Uterus (tissue), 4 donors: Measurements from ENCODE around the gene TNPO2. TPM values are rescaled to one million over a fixed set of nuclear protein-coding genes. Genes with fewer than 3 reads are reported as not detected.

Experiments used
- DNase-seq, 2 donors: peaks; one replicate each; pipeline ENCODE4 v3.0.0-alpha.2; 2019 to 2020
- H3K27ac ChIP-seq, 2 donors: fragments of 200-600 bp; sonication (generic); 1 replicate in 1 of 2; 2 replicates in 1 of 2; pipeline ENCODE4 v1.5.1; 2016 to 2018
- H3K27me3 ChIP-seq, 2 donors: fragments of 200-600 bp; sonication (generic); one replicate each; pipeline ENCODE4 v1.5.1; 2018 to 2019; ENCODE audit warnings: control low read depth in 1 of 2
- H3K36me3 ChIP-seq, 2 donors: fragments of 200-600 bp; sonication (generic); one replicate each; pipeline ENCODE4 v1.5.1; 2019; ENCODE audit warnings: control low read depth in 1 of 2
- H3K4me1 ChIP-seq, 2 donors: fragments of 200-600 bp; sonication (generic); one replicate each; pipeline ENCODE4 v1.5.1; 2018 to 2019; ENCODE audit warnings: control low read depth in 1 of 2
- H3K4me3 ChIP-seq, 2 donors: fragments of 200-600 bp; sonication (generic); 1 replicate in 1 of 2; 2 replicates in 1 of 2; pipeline ENCODE4 v1.5.1; 2018 to 2019; ENCODE audit warnings: mild to moderate bottlenecking in 1 of 2
- H3K9me3 ChIP-seq, 2 donors: fragments of 200-600 bp; sonication (generic); one replicate each; pipeline ENCODE4 v1.5.1; 2019; ENCODE audit warnings: control low read depth in 1 of 2
- CTCF ChIP-seq, 4 experiments: fragments of 200-600 bp in 2 of 4; fragments of 450-650 bp in 2 of 4; sonication (generic) in 2 of 4; IDR thresholded peaks; one replicate each; pipeline ENCODE4 v1.5.1; 2016 to 2019; ENCODE audit warnings: antibody characterized with exemption in 4 of 4, mild to moderate bottlenecking in 2 of 4, moderate library complexity in 1 of 4
- POLR2A ChIP-seq, 2 donors: fragments of 450-650 bp; IDR thresholded peaks; one replicate each; pipeline ENCODE4 v1.6.1; 2016; ENCODE audit warnings: antibody characterized with exemption in 2 of 2, mild to moderate bottlenecking in 1 of 2, moderate library complexity in 1 of 2
- intact Hi-C: fragments of 100-400 bp; cut with DNase I; formaldehyde crosslinking; loops from one replicate; pipeline ENCODE4 v1.15.1; 2023; ENCODE audit warnings: low total_unique reads
- total RNA-seq, 4 donors: library from RNA; depleted of rRNA in 3 of 4; stranded (reverse); fragments of >200 nt in 3 of 4; gene quantifications; one replicate each; pipeline versions ENCODE4 v1.1.0 to v1.2.4, GENCODE V29; 2014 to 2023
- donor health status: DM: yes; HTN: yes; CAD: no.

Gene TNPO2
- total RNA-seq, 4 donors from 2014 or later: 29.7 to 92.9 (median 71.2) TPM

GRCh38 chr19:12696366-12697335 is 27.1 kb downstream of the TNPO2 start, which contains the start of gene FBXW9:
Gene FBXW9 (minus strand): TSS chr19:12696631. CDS start chr19:12696581, 50 bp downstream.
- peak; percentile 97 for DNase-seq
- intact Hi-C loops: no loop called here
- Histone ChIP-seq H3K36me3 (no peaks in the 10 kb centered on the region), H3K27ac (peak within 1 kb of the TSS; percentile 81 to 89), H3K27me3 (no peaks in the 10 kb centered on the region), H3K4me1 (peaks cover 0 to 7% of the 10 kb centered on the region in 2 donors), H3K4me3 (peak within 1 kb of the TSS; percentile 78 to 79), H3K9me3 (no peaks in the 10 kb centered on the region)
- TF ChIP-seq CTCF (IDR thresholded peaks at IDR 0.05) (peak in 1 of 4 experiments; percentile 27), POLR2A (IDR thresholded peaks at IDR 0.05) (peak in 1 of 2 donors; percentile 48)

DNA sequence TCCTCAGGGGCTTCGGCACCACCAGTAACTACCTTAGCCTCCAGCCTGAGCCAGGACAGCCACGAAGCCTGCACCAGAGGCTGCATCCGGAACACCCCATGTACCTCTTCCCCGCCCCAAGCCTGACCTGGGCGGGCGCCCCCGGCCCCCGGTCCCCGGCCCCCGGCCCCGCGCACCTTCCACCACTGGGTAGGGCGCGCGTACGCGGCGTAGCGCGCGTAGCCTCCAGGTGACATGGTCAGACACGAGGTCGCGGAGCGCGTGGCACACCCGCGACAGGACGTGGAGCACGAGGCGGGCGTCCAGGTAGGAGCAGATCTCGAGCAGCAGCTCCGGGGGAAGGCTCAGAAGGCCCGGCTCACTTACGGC is 27.8 kb downstream of the TNPO2 start:
- TF ChIP-seq POLR2A (IDR thresholded peaks at IDR 0.05): no peak
- no peak for TF ChIP-seq CTCF (IDR thresholded peaks at IDR 0.05)
- H3K4me3 ChIP-seq: peak overlapping the region; percentile 78 to 79
- intact Hi-C loops: no loop called here
- H3K27me3 ChIP-seq: no peaks in the 10 kb centered on the region
- peaks cover 0 to 7% of the 10 kb centered on the region in 2 donors for H3K4me1 ChIP-seq
- no peaks in the 10 kb centered on the region for H3K9me3 ChIP-seq
- H3K27ac ChIP-seq: peak overlapping the region in 1 of 2 donors; percentile 89
- no peaks in the 10 kb centered on the region for H3K36me3 ChIP-seq
- no peak for DNase-seq

- Histone ChIP-seq H3K27me3 (no peaks in the 10 kb centered on the region), H3K9me3 (no peaks in the 10 kb centered on the region), H3K4me1 (peaks cover 0 to 7% of the 10 kb centered on the region in 2 donors), H3K36me3 (no peaks in the 10 kb centered on the region), H3K4me3 (peak overlapping the region in 1 of 2 donors; percentile 79), H3K27ac (no peak overlapping the region)
- no peak for DNase-seq
- intact Hi-C loops: no loop called here
- no peak for TF ChIP-seq CTCF (IDR thresholded peaks at IDR 0.05)
- no peak for TF ChIP-seq POLR2A (IDR thresholded peaks at IDR 0.05)
These were observed 28.2 kb downstream of the TNPO2 start for GRCh38 chr19:12695514-12695913.

- TF ChIP-seq POLR2A (IDR thresholded peaks at IDR 0.05) (no peak), CTCF (IDR thresholded peaks at IDR 0.05) (no peak)
- Histone ChIP-seq H3K27me3 (no peaks in the 10 kb centered on the region), H3K4me1 (peaks cover 0 to 7% of the 10 kb centered on the region in 2 donors), H3K27ac (no peak overlapping the region), H3K4me3 (no peak overlapping the region), H3K9me3 (no peaks in the 10 kb centered on the region), H3K36me3 (no peaks in the 10 kb centered on the region)
- no peak for DNase-seq
- intact Hi-C loops: no loop called here
These were observed 28.6 kb downstream of the TNPO2 start for GRCh38 chr19:12695096-12695495.

GRCh38 chr19:12694641-12695040 is 29.1 kb downstream of the TNPO2 start:
- DNase-seq: no peak

More at GRCh38 chr19:12694641-12695040, 29.1 kb downstream of the TNPO2 start:
- Histone ChIP-seq H3K27ac (no peak overlapping the region), H3K4me1 (peaks cover 0 to 7% of the 10 kb centered on the region in 2 donors), H3K27me3 (no peaks in the 10 kb centered on the region), H3K9me3 (no peaks in the 10 kb centered on the region), H3K36me3 (no peaks in the 10 kb centered on the region), H3K4me3 (no peak overlapping the region)
- intact Hi-C loops: no loop called here
- no peak for TF ChIP-seq POLR2A (IDR thresholded peaks at IDR 0.05)
- TF ChIP-seq CTCF (IDR thresholded peaks at IDR 0.05): no peak
